Panc1 (cell line): ENCODE measurements around the gene METTL27.

ENCODE experiments used
- CTCF ChIP-seq: fragments of 450-650 bp; IDR thresholded peaks from 2 replicates; pipeline ENCODE4 v1.5.1; 2017; ENCODE audit warnings: mild to moderate bottlenecking
- POLR2AphosphoS5 ChIP-seq: IDR thresholded peaks from 2 replicates; pipeline ENCODE4 v1.6.1; 2012; ENCODE audit warnings: mild to moderate bottlenecking, low read depth, low read length, moderate library complexity
- SIN3A ChIP-seq: IDR thresholded peaks from 2 replicates; pipeline ENCODE4 v1.6.1; 2012; ENCODE audit warnings: low read depth, mild to moderate bottlenecking, low read length, moderate library complexity, borderline replicate concordance; ENCODE audit not compliant: insufficient read depth
- TCF7L2 ChIP-seq: IDR thresholded peaks from 2 replicates; pipeline ENCODE4 v1.6.1; 2011; ENCODE audit warnings: mild to moderate bottlenecking, low read depth, low read length, inconsistent platforms

GRCh38 chr7:73888959-73889358 is 46.6 kb upstream of the METTL27 start:
- no peak for TF ChIP-seq SIN3A
- TF ChIP-seq CTCF, result no peak
- no peak for TF ChIP-seq POLR2AphosphoS5
- TF ChIP-seq TCF7L2, result no peak
